A172 (cell line): Measurements from ENCODE around the gene STMP1. TPM values are rescaled to one million over a fixed set of nuclear protein-coding genes. Genes with fewer than 3 reads are reported as not detected.
A peak's percentile ranks its signal among the peaks of the same experiment; 100 is the strongest.

Experiments
- DNase-seq: peaks from one replicate; pipeline ENCODE4 v3.0.0-alpha.2; 2015; ENCODE audit warnings: low spot score
- total RNA-seq: library from RNA; depleted of rRNA; stranded (reverse); fragments of >200 nt; shearing (Covaris generic); gene quantifications from 2 replicates; pipeline ENCODE4 v1.2.3, GENCODE V29; 2014

The STMP1 gene
- total RNA-seq, 1 experiment from 2014 or later: 22.5 TPM

DNA sequence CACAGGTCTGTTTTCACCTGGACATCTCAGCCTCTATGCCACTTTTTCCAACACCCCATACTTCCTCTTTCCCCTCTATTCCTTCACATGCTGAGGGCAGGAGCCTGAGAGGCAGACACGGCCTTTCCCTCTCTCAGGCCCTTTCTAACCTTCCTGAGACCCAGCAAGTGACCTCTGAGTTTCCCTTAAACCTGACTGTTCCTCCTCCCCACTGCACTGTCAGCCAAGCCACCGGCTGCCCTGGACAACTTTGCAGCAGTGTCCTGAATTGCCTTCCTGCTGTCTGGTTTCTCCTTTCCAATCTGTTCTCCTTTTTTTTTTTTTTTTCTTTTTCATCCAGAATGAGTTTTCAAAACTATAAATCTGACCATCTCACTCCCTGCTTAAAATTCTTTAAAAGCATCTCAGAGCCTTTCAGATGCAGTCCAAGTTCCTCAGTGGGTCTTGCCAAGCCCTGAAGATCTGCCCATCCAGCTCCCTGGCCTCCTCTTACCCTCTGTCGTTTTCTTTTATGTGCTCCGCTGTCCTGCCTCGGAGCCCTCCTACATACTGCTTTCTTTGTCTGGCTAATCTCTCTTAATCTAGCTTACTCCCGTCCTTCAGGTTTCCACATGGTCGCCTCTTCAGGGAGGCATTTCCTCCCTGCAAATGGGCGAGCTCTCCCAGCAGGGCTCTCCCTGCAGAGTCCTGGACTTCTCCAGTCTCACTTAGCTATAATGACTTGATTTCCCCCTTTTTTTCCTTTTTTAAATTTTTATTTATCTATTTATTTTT, 35.1 kb downstream of the STMP1 start:
- DNase-seq: no peak

GRCh38 chr7:135704074-135704473, 41.8 kb downstream of the STMP1 start:
- DNase-seq: no peak

DNA sequence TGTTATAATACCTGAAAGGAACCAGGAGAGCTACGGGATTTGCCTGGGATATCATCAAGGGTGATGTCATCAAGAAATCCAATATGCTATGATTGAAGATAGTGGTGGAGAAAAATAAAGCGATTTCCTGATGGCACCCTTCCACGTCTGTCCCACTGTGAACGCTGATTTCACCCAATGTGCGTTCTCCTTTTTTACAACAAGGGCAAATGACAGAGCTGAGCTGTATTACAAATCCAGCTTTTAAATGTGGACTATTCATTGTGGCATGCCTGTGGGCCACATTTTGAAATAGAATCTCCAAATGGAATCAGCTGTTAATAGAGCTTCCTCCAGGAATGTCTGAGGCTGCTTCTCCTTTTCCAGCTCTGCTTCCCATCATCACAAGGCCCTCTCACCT, 42.4 kb downstream of the STMP1 start:
- DNase-seq: no peak

- no peak for DNase-seq
These were observed 43.9 kb downstream of the STMP1 start for GRCh38 chr7:135706038-135706742.

DNA sequence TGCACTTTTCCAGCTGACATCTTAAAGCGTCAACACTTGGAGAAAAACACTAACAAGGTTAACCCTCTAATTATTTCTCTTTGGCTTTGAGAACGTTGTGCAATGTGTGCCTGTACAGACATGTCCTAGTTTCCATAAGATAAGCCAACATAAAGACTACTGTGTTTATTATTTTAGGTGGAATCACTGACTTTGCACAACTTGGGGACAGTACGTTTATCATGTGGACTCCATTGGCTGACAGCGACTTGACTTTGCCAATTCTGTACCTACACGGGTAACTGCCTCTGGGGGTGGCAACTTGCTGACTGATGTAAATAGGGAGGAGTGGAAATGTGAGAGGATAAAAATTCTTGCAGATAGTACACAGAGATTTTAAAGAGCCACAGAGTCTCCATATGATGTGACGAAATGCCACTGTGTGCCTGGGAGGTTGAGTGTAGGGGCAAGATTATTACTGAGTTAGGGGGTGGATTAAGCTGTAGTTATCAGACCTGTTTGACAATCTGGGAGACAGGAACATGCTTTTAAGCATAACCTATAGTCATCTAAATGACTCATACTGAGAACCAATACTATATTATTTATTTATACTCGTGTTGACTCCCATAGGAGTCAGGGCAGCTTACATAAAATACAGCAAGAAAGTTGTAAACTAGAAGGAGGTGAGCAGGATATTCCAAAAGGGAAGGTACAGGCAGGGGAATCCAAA, 44.7 kb downstream of the STMP1 start:
- DNase-seq: no peak

DNA sequence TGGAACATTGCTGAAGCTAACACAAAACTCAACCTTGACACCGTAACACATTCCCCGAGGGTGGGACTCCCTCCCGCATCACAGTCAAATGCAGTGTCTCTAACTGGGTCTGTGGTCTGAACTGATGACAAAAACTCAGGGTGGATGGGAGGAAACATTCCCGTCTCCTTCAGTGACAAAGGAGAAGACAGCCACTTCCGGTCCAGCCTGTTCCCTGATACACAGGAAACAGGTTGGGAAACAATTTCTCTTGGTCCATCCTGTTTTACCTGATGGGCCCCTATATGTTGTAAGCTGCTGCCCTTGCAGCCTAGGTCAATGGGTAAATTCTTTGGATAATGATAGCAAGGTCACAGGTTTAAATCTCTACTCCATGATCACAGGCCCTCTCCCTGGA, 45.3 kb downstream of the STMP1 start:
- DNase-seq: no peak

GRCh38 chr7:135708041-135708440, 45.7 kb downstream of the STMP1 start:
- DNase-seq: no peak

DNA sequence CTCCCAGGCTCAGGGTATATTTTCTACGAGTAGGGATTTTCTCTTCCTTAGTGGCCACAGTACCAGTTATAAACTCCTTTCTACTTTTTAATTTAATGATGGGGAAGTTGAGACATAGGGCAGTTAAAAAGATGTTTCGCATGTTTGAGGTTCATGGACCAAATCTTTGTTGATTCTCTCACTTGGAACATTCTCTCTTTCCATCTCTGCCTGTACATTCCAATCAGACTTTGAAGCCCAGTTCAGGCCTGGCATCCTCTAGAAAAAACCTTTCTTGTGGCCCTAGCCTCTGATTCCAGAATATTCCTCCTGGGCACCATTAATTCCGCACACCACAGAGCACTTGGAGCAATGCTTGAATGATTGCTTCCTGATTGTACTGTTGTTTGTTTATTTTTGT, 47.2 kb downstream of the STMP1 start:
- no peak for DNase-seq

- DNase-seq: no peak
These were observed 48.3 kb downstream of the STMP1 start for GRCh38 chr7:135710417-135711138.

- no peak for DNase-seq
These were observed 48.8 kb downstream of the STMP1 start for GRCh38 chr7:135711139-135711469.

DNA sequence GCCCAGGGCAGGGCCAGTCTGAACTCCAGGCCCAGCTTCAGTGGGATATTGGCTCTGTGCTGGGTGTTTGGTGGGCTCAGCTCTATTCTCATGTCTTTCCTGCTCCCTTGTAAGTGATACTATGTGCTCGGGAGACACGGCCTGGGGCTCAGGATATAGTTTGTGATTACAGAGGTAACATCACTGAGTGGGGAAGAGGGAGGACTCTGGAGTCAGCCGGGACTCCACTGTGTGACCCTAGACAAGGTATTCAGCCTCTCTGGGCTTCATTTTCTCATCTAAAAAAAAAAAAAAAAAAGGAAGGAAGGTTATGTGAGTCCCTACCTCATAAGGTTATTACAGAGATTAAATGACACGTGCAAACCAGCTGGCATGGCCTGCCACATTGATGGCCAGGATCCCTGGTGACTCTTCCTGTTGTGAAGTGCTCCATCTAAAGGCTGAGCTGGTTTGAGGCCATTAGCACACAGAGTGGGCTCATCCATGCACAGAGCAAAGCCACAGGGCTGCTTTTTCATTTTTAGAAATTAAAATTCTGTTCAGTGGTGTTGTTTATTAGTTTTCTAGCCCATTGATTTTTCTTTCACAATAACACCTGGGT, 50.0 kb downstream of the STMP1 start:
- no peak for DNase-seq

DNA sequence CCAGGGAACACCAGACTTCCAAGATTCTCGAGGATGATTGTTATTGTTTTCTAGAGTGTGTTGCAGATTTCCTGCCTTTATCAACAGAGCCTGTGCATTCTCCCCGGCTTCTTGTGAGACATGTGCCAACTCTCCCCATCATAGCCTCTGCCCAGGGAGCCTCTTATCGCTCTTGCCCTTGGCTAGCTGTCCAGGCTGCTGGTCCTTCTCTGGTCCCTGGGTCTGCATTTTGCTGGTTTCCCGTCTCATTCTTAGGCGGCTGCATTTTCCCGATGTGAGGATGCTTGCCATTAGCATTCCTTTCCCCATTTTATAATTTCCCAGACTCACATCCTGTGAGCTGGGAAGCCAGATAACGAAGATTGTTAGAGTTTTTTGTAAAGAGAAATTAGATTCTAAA, 50.5 kb downstream of the STMP1 start:
- no peak for DNase-seq

DNA sequence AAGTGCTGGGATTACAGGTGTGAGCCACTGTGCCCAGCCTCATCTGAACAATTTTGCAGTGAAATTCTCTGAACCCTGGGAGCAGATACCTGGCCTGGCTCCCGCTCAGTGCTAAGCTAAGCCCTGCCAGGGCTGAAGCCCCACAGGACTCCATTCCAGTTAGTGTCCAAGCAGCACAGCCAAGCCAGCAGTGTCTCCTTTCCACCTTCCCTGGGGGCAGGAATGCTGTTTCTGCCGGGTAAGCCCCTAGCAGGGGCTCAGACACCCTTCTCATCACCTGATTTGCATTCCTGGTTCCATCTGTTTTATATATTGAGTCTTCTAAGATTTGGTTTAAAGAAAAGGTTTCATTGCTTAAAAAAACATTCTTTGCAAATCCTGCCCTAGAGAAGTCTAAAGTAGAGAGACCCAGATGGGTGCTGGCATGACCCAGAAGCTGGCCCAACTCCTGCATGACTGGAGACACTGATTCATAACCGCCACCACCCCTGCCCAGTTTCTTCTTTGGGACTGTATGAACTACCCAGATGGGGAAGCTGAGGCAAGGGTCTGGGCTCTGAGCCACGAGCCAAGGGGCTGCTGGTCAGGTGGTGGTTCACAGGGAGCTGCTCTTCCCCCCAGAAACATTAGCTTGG, 51.6 kb downstream of the STMP1 start:
- DNase-seq: no peak

DNA sequence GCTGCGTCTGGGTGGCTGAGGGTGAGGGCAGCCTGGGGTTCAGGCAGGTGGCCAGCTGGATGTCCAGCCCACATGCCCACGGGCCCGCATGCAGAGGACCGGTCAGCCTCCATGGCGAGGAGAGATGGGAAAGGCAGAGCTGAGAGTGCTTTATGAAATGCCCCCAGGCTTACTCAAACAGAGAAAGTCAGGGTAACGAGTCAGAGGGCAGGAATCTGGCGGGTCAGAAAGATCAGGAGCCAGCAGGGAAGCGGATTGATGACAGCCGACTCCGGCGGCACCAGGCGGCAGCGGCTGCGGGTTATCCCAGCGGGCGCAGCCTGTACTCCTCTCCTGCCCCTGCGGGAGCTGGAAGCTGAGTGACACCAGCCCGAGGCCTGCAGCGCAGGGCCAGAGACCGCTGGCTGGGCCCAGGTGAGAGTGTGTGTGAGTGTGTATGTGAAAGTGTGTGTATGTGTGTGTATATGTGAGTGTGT, 52.3 kb downstream of the STMP1 start:
- peak; percentile 79 for DNase-seq

- DNase-seq: no peak
These were observed 52.8 kb downstream of the STMP1 start for GRCh38 chr7:135715055-135715522.

DNA sequence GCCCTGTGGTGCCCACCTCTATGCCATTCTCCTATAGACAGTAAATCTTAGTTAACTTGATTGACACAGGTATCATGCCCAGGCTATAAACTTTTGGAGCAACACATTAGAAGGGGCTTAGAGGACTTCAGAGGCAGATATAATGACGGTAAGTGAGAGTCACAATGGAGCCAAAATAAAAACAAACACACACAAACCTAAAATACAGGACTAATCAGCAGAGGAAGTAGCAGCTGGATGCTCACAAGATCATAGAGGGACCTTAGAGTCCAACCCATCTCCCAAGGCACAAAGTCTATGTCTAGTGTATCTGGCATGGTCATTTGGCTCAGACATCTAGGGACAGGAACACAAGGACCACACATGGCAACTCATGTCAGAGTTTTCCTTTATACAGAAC, 53.4 kb downstream of the STMP1 start:
- no peak for DNase-seq

GRCh38 chr7:135716677-135717238, 54.4 kb downstream of the STMP1 start:
- DNase-seq: peak; percentile 84

GRCh38 chr7:135717693-135718092, 55.4 kb downstream of the STMP1 start:
- DNase-seq: no peak

DNA sequence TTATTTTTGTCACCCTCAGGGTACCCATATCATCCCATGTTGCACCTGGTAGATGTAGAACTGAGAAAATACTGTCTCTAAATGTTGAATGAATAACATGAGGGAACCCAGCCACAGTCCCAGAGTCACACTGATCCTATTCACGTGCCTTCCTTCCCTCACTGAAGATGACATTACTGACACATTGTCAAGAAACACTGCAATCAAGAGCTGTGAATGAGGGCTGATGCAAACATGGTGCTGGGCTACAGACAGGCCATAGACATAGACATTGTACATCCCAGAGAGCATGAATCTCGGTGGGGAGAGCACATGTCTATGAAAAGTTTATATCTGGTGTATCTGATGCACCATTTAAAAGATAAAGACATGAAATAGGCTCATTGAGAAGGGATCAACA, 55.9 kb downstream of the STMP1 start:
- DNase-seq: no peak

DNA sequence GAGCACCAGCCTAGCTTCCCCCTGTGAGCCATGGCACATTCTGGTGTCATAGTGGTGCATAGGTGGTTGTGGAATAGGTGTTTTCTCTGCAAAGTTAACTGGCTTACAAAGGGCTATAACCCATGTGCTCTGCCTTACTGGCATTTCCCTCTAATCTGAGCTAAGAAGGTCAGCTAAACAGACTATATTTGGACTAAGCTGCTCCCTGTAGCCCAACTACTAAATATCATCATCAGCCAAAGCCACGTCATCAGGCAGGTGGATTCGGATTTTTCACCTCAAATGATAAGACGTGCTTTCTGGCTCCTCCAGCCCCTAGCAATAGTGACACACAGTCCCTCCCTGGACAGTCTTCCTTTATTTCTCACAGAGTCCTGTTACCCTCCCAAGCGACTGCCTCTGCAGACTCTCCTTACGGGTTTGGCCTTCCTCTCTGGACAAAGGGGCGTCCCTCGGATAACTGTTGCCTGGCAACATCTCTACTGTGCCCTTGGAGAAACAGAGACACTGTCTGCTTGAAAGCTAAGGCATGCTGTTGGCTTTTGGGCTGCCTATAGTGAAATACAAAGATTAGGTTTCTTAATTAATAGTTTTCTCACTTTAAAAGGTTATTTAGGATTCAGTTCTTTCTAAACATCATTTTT, 56.6 kb downstream of the STMP1 start:
- no peak for DNase-seq
